ENCODE measurements around the gene CAMKK2. TPM values are rescaled to one million over a fixed set of nuclear protein-coding genes. Genes with fewer than 3 reads are reported as not detected.
"Not testable (repeated sequence)": the region's sequence is repeated elsewhere in the genome, so short reads cannot be mapped to it uniquely, and the experiment has no call there.

The CAMKK2 gene
- total RNA-seq, 4 donors from 2014 or later: 17.5 to 155 (median 47.7) TPM

- in situ Hi-C loops (cut with MboI; ENCODE audit: low pct_ligation_motif_present in 1 of 4, low pct_unique_long_range_greater_than_20kb in 1 of 4, low sequenced_read_pairs in 3 of 4) (no loop called here), intact Hi-C loops (cut with DNase I; ENCODE audit: low total_unique reads) (no loop called here)
- WGBS, 2 donors (ENCODE audit: low coverage in 1 of 2): 86 to 91% methylated on average over 3 to 4 of the region's 4 CpGs
Observed at GRCh38 chr12:121304306-121304705, 7.8 kb upstream of the CAMKK2 start.

GRCh38 chr12:121301876-121302275 lies 5.4 kb upstream of the CAMKK2 start:
- no peak overlapping the region for H3K27ac ChIP-seq
- DNase-seq: no peak
- 60 to 61% methylated on average over 4 of the region's 4 CpGs for WGBS, 2 donors (ENCODE audit: low coverage in 1 of 2)

More at GRCh38 chr12:121304306-121304705, 7.8 kb upstream of the CAMKK2 start:
- peaks cover 0 to 13% (median 6%) of the 10 kb centered on the region in 4 donors for H3K36me3 ChIP-seq
- no peak overlapping the region for H3K4me3 ChIP-seq
- TF ChIP-seq CTCF (IDR thresholded peaks at IDR 0.05) (no peak), POLR2AphosphoS5 (IDR thresholded peaks at IDR 0.05) (no peak), EP300 (IDR thresholded peaks at IDR 0.05; ENCODE audit: low read depth) (no peak), POLR2A (IDR thresholded peaks at IDR 0.05) (no peak)
- H3K27ac ChIP-seq: no peak overlapping the region
- peaks cover 0 to 11% (median 5%) of the 10 kb centered on the region in 4 donors for H3K4me1 ChIP-seq
- DNase-seq: no peak
- H3K27me3 ChIP-seq: no peaks in the 10 kb centered on the region
- H3K9me3 ChIP-seq: no peaks in the 10 kb centered on the region

GRCh38 chr12:121300083-121300819 lies 3.7 kb upstream of the CAMKK2 start:
- Histone ChIP-seq H3K4me1 (peaks cover 4 to 29% (median 20%) of the 10 kb centered on the region in 4 donors), H3K27me3 (no peaks in the 10 kb centered on the region), H3K9me3 (no peaks in the 10 kb centered on the region), H3K36me3 (no peaks in the 10 kb centered on the region), H3K4me3 (no peak overlapping the region), H3K27ac (peak overlapping the region in 2 of 4 donors; percentile 23 to 54)
- in situ Hi-C loops (cut with MboI; ENCODE audit: low pct_ligation_motif_present in 1 of 4, low pct_unique_long_range_greater_than_20kb in 1 of 4, low sequenced_read_pairs in 3 of 4) (no loop called here), intact Hi-C loops (cut with DNase I; ENCODE audit: low total_unique reads) (no loop called here)
- no peak for DNase-seq
- 46 to 47% methylated on average over 2 to 4 of the region's 4 CpGs for WGBS, 2 donors (ENCODE audit: low coverage in 1 of 2)
- no peak for TF ChIP-seq EP300 (IDR thresholded peaks at IDR 0.05; ENCODE audit: low read depth)
- no peak for TF ChIP-seq POLR2AphosphoS5 (IDR thresholded peaks at IDR 0.05)
- TF ChIP-seq POLR2A (IDR thresholded peaks at IDR 0.05): no peak
- TF ChIP-seq CTCF (IDR thresholded peaks at IDR 0.05): no peak

More at GRCh38 chr12:121301876-121302275, 5.4 kb upstream of the CAMKK2 start:
- intact Hi-C loops (cut with DNase I; ENCODE audit: low total_unique reads): no loop called here
- H3K4me3 ChIP-seq: no peak overlapping the region
- H3K4me1 ChIP-seq: peaks cover 0 to 20% (median 15%) of the 10 kb centered on the region in 4 donors
- H3K9me3 ChIP-seq: no peaks in the 10 kb centered on the region
- no peaks in the 10 kb centered on the region for H3K27me3 ChIP-seq
- TF ChIP-seq POLR2A (IDR thresholded peaks at IDR 0.05): no peak
- TF ChIP-seq POLR2AphosphoS5 (IDR thresholded peaks at IDR 0.05): no peak
- TF ChIP-seq CTCF (IDR thresholded peaks at IDR 0.05): no peak
- TF ChIP-seq EP300 (IDR thresholded peaks at IDR 0.05; ENCODE audit: low read depth): no peak
- in situ Hi-C loops (cut with MboI; ENCODE audit: low pct_ligation_motif_present in 1 of 4, low pct_unique_long_range_greater_than_20kb in 1 of 4, low sequenced_read_pairs in 3 of 4): no loop called here
- H3K36me3 ChIP-seq: no peaks in the 10 kb centered on the region

- in situ Hi-C loops (cut with MboI; ENCODE audit: low pct_ligation_motif_present in 1 of 4, low pct_unique_long_range_greater_than_20kb in 1 of 4, low sequenced_read_pairs in 3 of 4): no loop called here
- H3K4me3 ChIP-seq: no peak overlapping the region
- H3K4me1 ChIP-seq: peaks cover 10 to 35% (median 26%) of the 10 kb centered on the region in 4 donors
- TF ChIP-seq POLR2A (IDR thresholded peaks at IDR 0.05) (no peak), EP300 (IDR thresholded peaks at IDR 0.05; ENCODE audit: low read depth) (no peak), CTCF (IDR thresholded peaks at IDR 0.05) (no peak), POLR2AphosphoS5 (IDR thresholded peaks at IDR 0.05) (no peak)
- no peaks in the 10 kb centered on the region for H3K9me3 ChIP-seq
- peak overlapping the region in 2 of 4 donors; percentile 23 to 54 for H3K27ac ChIP-seq
- intact Hi-C loops (cut with DNase I; ENCODE audit: low total_unique reads): no loop called here
- no peaks in the 10 kb centered on the region for H3K27me3 ChIP-seq
- H3K36me3 ChIP-seq: no peaks in the 10 kb centered on the region
- no peak for DNase-seq
- WGBS, 2 donors (ENCODE audit: low coverage in 1 of 2): 63 to 65% methylated on average over 4 of the region's 4 CpGs
Observed at GRCh38 chr12:121299662-121300061, 3.2 kb upstream of the CAMKK2 start.

- in situ Hi-C loops (cut with MboI; ENCODE audit: low pct_ligation_motif_present in 1 of 4, low pct_unique_long_range_greater_than_20kb in 1 of 4, low sequenced_read_pairs in 3 of 4); H3K9me3 ChIP-seq; DNase-seq; intact Hi-C loops (cut with DNase I; ENCODE audit: low total_unique reads); H3K4me3 ChIP-seq; H3K27ac ChIP-seq; H3K27me3 ChIP-seq; H3K36me3 ChIP-seq: not testable (repeated sequence)
- H3K4me1 ChIP-seq: peaks cover 11 to 39% (median 27%) of the 10 kb centered on the region in 4 donors
- 97 to 100% methylated on average over 3 to 13 of the region's 13 CpGs for whole genome bisulfite sequencing, 2 donors (ENCODE audit: low coverage in 1 of 2)
Observed at GRCh38 chr12:121298411-121298810, 1.9 kb upstream of the CAMKK2 start.

Data from transverse colon (tissue), 4 donors.